H1 (cell line): ENCODE data around the gene PSMD9. TPM values are rescaled to one million over a fixed set of nuclear protein-coding genes. Genes with fewer than 3 reads are reported as not detected.

Source experiments
- CTCF ChIA-PET: fragments of 300-600 bp; sonication (Branson Sonifier 250); formaldehyde crosslinking; loops from one replicate; lab custom pipeline; 2021; ENCODE audit not compliant: partially characterized antibody; lab: Charles Lee
- POLR2A ChIA-PET: fragments of 300-600 bp; sonication (Branson Sonifier 250); formaldehyde crosslinking; loops from one replicate; lab custom pipeline; 2021; ENCODE audit warnings: inconsistent platforms; ENCODE audit not compliant: partially characterized antibody; lab: Charles Lee
- DNase-seq, 2 experiments: peaks; one replicate each; pipeline versions ENCODE4 v3.0.0 to v3.0.0-alpha.2; 2010 to 2022; ENCODE audit warnings: low spot score in 2 of 2, low read depth in 1 of 2, mixed read lengths in 1 of 2
- FAIRE-seq: peaks from 2 replicates; lab custom pipeline; 2011; peaks lifted over from hg19 to GRCh38; lab: Jason Lieb, UNC
- H2AFZ ChIP-seq: 2 replicates; pipeline ENCODE4 v1.8.1; 2012; ENCODE audit warnings: low read length, inconsistent platforms
- H2AK5ac ChIP-seq: 2 replicates; pipeline ENCODE4 v1.6.1; 2013; ENCODE audit warnings: low read depth, low read length
- H2BK120ac ChIP-seq: replicated peaks from 2 replicates; pipeline ENCODE3; 2013; ENCODE audit warnings: low read depth, low read length, inconsistent platforms
- H2BK12ac ChIP-seq: 2 replicates; pipeline ENCODE4 v1.6.1; 2013; ENCODE audit warnings: low read depth, low read length
- H2BK15ac ChIP-seq: 2 replicates; pipeline ENCODE4 v1.6.1; 2013; ENCODE audit warnings: low read length
- H2BK20ac ChIP-seq: 2 replicates; pipeline ENCODE4 v1.6.1; 2013; ENCODE audit warnings: low read length
- H2BK5ac ChIP-seq: 2 replicates; pipeline ENCODE4 v1.6.1; 2013; ENCODE audit warnings: low read depth, low read length
- H3K14ac ChIP-seq: 2 replicates; pipeline ENCODE4 v1.6.1; 2013; ENCODE audit warnings: inconsistent platforms; ENCODE audit not compliant: insufficient read length
- H3K18ac ChIP-seq: 2 replicates; pipeline ENCODE4 v1.6.1; 2013; ENCODE audit warnings: low read length; ENCODE audit errors: extremely low read depth
- H3K23ac ChIP-seq: 2 replicates; pipeline ENCODE4 v1.6.1; 2013; ENCODE audit warnings: inconsistent platforms; ENCODE audit not compliant: insufficient read length
- H3K23me2 ChIP-seq: 2 replicates; pipeline ENCODE4 v1.6.1; 2013; ENCODE audit warnings: low read depth, low read length
- H3K27ac ChIP-seq: 2 replicates; pipeline ENCODE4 v1.6.1; 2011; ENCODE audit warnings: low read depth, low read length, inconsistent platforms
- H3K27me3 ChIP-seq, 4 experiments: replicated peaks in 1 of 4; 1 replicate in 1 of 4; 2 replicates in 3 of 4; pipeline versions ENCODE4 v1.6.1 to v1.8.1; 2011 to 2013; ENCODE audit warnings: low read length in 3 of 4, mild to moderate bottlenecking in 3 of 4, inconsistent platforms in 2 of 4, mixed read lengths in 2 of 4, moderate library complexity in 1 of 4; ENCODE audit not compliant: control insufficient read depth in 3 of 4, insufficient read depth in 3 of 4; ENCODE audit errors: extremely low read depth in 1 of 4
- H3K36me3 ChIP-seq, 4 experiments: 2 replicates each; pipeline versions ENCODE4 v1.6.1 to v1.8.1; 2011 to 2013; ENCODE audit warnings: mild to moderate bottlenecking in 4 of 4, low read length in 3 of 4, moderate library complexity in 2 of 4, control low read depth in 1 of 4, inconsistent platforms in 1 of 4; ENCODE audit not compliant: insufficient read depth in 4 of 4, control insufficient read depth in 2 of 4
- H3K4ac ChIP-seq: replicated peaks from 2 replicates; pipeline ENCODE3; 2013; ENCODE audit warnings: low read length, low read depth, mixed read lengths, inconsistent platforms; ENCODE audit not compliant: insufficient read length
- H3K4me1 ChIP-seq, 4 experiments: replicated peaks in 1 of 4; 1 replicate in 1 of 4; 2 replicates in 3 of 4; pipeline versions ENCODE4 v1.6.1 to v1.8.1; 2011 to 2013; ENCODE audit warnings: low read length in 3 of 4, inconsistent platforms in 2 of 4, mixed read lengths in 1 of 4; ENCODE audit not compliant: insufficient read depth in 4 of 4, control insufficient read depth in 3 of 4
- H3K4me2 ChIP-seq, 2 experiments: 2 replicates each; pipeline versions ENCODE4 v1.6.1 to v1.8.1; 2011 to 2013; ENCODE audit warnings: low read depth in 2 of 2, low read length in 2 of 2, control low read depth in 1 of 2, inconsistent platforms in 1 of 2, mild to moderate bottlenecking in 1 of 2; ENCODE audit not compliant: insufficient read depth in 1 of 2
- H3K4me3 ChIP-seq, 4 experiments: fragments of 200-600, 300-600 bp in 1 of 4; sonication (generic), shearing (Covaris generic), sonication (Bioruptor Twin) in 1 of 4; 2 replicates each; pipeline versions ENCODE4 v1.5.1 to v1.8.1; 2011 to 2016; ENCODE audit warnings: low read length in 4 of 4, low read depth in 3 of 4, control low read depth in 2 of 4, inconsistent platforms in 2 of 4, mild to moderate bottlenecking in 2 of 4, mixed read lengths in 1 of 4, moderate library complexity in 1 of 4; ENCODE audit not compliant: insufficient read depth in 2 of 4; ENCODE audit errors: extremely low read depth in 1 of 4
- H3K56ac ChIP-seq: replicated peaks from 2 replicates; pipeline ENCODE3; 2013; ENCODE audit warnings: low read depth, mild to moderate bottlenecking, mixed read lengths, low read length, inconsistent platforms; ENCODE audit not compliant: insufficient read length
- H3K79me1 ChIP-seq: 2 replicates; pipeline ENCODE4 v1.6.1; 2013; ENCODE audit warnings: low read depth, low read length, control low read depth
- H3K79me2 ChIP-seq, 2 experiments: 2 replicates each; pipeline versions ENCODE4 v1.6.1 to v1.8.1; 2012 to 2013; ENCODE audit warnings: low read length in 2 of 2, mild to moderate bottlenecking in 2 of 2, inconsistent platforms in 1 of 2; ENCODE audit not compliant: insufficient read depth in 2 of 2, control insufficient read depth in 1 of 2
- H3K9ac ChIP-seq, 4 experiments: replicated peaks in 1 of 4; 1 replicate in 1 of 4; 2 replicates in 3 of 4; pipeline versions ENCODE4 v1.6.1 to v1.8.1; 2011 to 2013; ENCODE audit warnings: low read depth in 3 of 4, low read length in 3 of 4, control low read depth in 2 of 4, mild to moderate bottlenecking in 2 of 4, moderate library complexity in 2 of 4, inconsistent platforms in 1 of 4; ENCODE audit errors: extremely low read depth in 1 of 4
- H3K9me3 ChIP-seq, 2 experiments: 2 replicates each; pipeline versions ENCODE4 v1.6.1 to v1.8.1; 2012 to 2013; ENCODE audit warnings: mild to moderate bottlenecking in 2 of 2, moderate library complexity in 2 of 2, control low read depth in 1 of 2, inconsistent platforms in 1 of 2, low read depth in 1 of 2, low read length in 1 of 2, mixed read lengths in 1 of 2; ENCODE audit not compliant: insufficient read depth in 2 of 2
- H4K20me1 ChIP-seq, 2 experiments: replicated peaks in 1 of 2; 2 replicates each; pipeline versions ENCODE3 to v1.8.1; 2011 to 2013; ENCODE audit warnings: inconsistent platforms in 2 of 2, low read length in 2 of 2, mild to moderate bottlenecking in 1 of 2; ENCODE audit not compliant: insufficient read depth in 2 of 2, control insufficient read depth in 1 of 2
- H4K5ac ChIP-seq: 2 replicates; pipeline ENCODE4 v1.6.1; 2013; ENCODE audit warnings: low read length, low read depth, mixed read lengths, inconsistent platforms; ENCODE audit not compliant: insufficient read length
- H4K8ac ChIP-seq: 2 replicates; pipeline ENCODE4 v1.8.0; 2013; ENCODE audit warnings: mild to moderate bottlenecking, moderate library complexity, low read length, inconsistent platforms; ENCODE audit not compliant: insufficient read depth; ENCODE audit errors: extremely low read depth
- H4K91ac ChIP-seq: replicated peaks from 2 replicates; pipeline ENCODE3; 2013; ENCODE audit warnings: low read length, mixed read lengths, inconsistent platforms; ENCODE audit not compliant: insufficient read length
- CHD1 ChIP-seq: IDR thresholded peaks from 2 replicates; pipeline ENCODE4 v1.6.1; 2012; ENCODE audit warnings: low read depth, low read length, improper control_type of control experiment
- WGBS, 2 experiments: shearing (Covaris generic) in 1 of 2; methylation state at CpG; one replicate each; pipeline versions ENCODE4 v1.1.6 to v1.1.7; 2013 to 2015; ENCODE audit warnings: low lambda C conversion rate in 2 of 2, mixed read lengths in 2 of 2, inconsistent platforms in 1 of 2, low coverage in 1 of 2, missing lambda C conversion rate in 1 of 2; ENCODE audit not compliant: insufficient replicate concordance in 2 of 2, insufficient coverage in 1 of 2, insufficient read length in 1 of 2; ENCODE audit errors: extremely low coverage in 1 of 2, missing lambda C conversion rate in 1 of 2; 5-methylcytosine and 5-hydroxymethylcytosine counted together
- polyA plus RNA-seq, 7 experiments: library from polyadenylated mRNA; depleted of rRNA in 3 of 7; stranded (reverse) in 5 of 7; unstranded in 2 of 7; fragments of >200 nt in 5 of 7; fragments of 200-250 nt in 2 of 7; gene quantifications; 1 replicate in 5 of 7; 2 replicates in 1 of 7; 4 replicates in 1 of 7; pipeline versions ENCODE4 v1.2.1 to v1.2.3, GENCODE V29; 2011 to 2013; ENCODE audit warnings: missing spikeins in 2 of 7, mixed read lengths in 2 of 7
- total RNA-seq: library from RNA; stranded (reverse); fragmentation: NEBNext Ultra II Directional; extraction: Animal tissue kit (Norgen Biotek cat#: 25700); gene quantifications from 2 replicates; pipeline ENCODE4 v1.2.1, GENCODE V29; 2021

The PSMD9 gene
- total and polyA plus RNA-seq, 2 of the 8 experiments (the other 6 are each of a cell fraction or from before 2014, with no cell fraction given): 28.8 to 36.1 TPM

DNA sequence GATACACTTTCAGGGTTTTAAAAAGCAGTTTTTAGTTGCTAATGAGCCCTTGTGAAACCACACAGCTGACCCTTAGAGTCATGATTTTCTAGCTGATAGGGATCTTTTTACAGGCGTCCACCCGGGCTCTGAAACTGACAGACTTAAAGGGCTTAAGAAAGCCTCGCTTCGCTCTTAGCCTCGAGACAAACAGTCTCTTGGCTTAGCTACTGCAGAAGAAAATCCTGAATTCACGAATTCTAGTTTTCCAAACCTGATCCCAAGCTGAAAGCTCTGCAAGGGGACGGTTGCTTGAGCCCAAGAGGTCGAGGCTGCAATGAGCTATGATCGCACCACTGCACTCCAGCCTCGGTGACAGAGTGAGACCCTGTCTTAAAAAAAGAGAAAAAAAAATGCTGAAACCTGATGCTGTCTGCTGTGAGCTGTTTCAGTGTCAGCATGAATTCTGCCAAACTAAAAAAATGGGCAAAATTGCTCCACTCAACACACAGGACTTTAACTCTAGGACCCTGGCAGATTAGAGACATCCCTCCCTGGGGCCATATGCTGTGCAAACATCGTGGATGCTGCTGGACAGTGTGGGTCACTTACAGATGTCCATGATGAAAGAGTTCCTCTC, 26.8 kb upstream of the PSMD9 start:
- DNase-seq (no peak), FAIRE-seq (no peak)
- H2AFZ ChIP-seq: no peak overlapping the region
- no peaks in the 10 kb centered on the region for H3K79me2 ChIP-seq
- H3K9me3 ChIP-seq: no peaks in the 10 kb centered on the region
- H3K9ac ChIP-seq: 0 out of 7 replicates have a peak overlapping the region, but pooled peaks of 1 of the 4 experiments have one; percentile 11
- no peak overlapping the region for H3K27ac ChIP-seq
- no peak overlapping the region for H2BK20ac ChIP-seq
- H2BK120ac ChIP-seq: no peak overlapping the region
- H3K23me2 ChIP-seq: no peaks in the 10 kb centered on the region
- CTCF ChIA-PET: interaction anchor here (0.6 to 4.1 kb wide), 12 partner anchors 8 to 418 kb away, joined by 3 to 20 read pairs (median 4); partner anchors contain the start of genes PSMD9 and RHOF
- H3K14ac ChIP-seq: no peak overlapping the region
- H4K5ac ChIP-seq: no peak overlapping the region
- H3K79me1 ChIP-seq: no peaks in the 10 kb centered on the region
- no peak overlapping the region for H3K18ac ChIP-seq
- no peak overlapping the region for H2BK12ac ChIP-seq
- H3K4me1 ChIP-seq: peaks cover 0 to 17% (median 11%) of the 10 kb centered on the region in 4 experiments; a peak in 5 of 7 replicates
- H4K20me1 ChIP-seq: no peaks in the 10 kb centered on the region
- H2AK5ac ChIP-seq: no peak overlapping the region
- no peak overlapping the region for H2BK15ac ChIP-seq
- H4K8ac ChIP-seq: no peak overlapping the region
- no peak for TF ChIP-seq CHD1
- no peak overlapping the region for H3K4me2 ChIP-seq
- no peaks in the 10 kb centered on the region for H3K36me3 ChIP-seq
- POLR2A ChIA-PET: interaction anchor here (1.5 kb wide), 1 partner anchor 16 kb away, joined by 4 read pairs; no protein-coding TSS in a partner anchor
- H3K4me3 ChIP-seq: no peak overlapping the region
- no peaks in the 10 kb centered on the region; a peak in 1 of 7 replicates for H3K27me3 ChIP-seq
- no peak overlapping the region for H4K91ac ChIP-seq
- WGBS, 2 experiments: 81% methylated on average over 11 of the region's 11 CpGs; no CpG with 5 or more reads in 1 of the 2 experiments
- H3K23ac ChIP-seq: no peak overlapping the region
- no peak overlapping the region for H3K56ac ChIP-seq
- no peak overlapping the region for H3K4ac ChIP-seq
- no peak overlapping the region for H2BK5ac ChIP-seq
